GM10266 (cell line): ENCODE data around the gene OR5AP2.
"Not testable (repeated sequence)": the region's sequence is repeated elsewhere in the genome, so short reads cannot be mapped to it uniquely, and the experiment has no call there.

Experiments
- DNase-seq: peaks from one replicate; pipeline ENCODE4 v3.0.0; 2012; ENCODE audit errors: extremely low spot score
- CTCF ChIP-seq: IDR thresholded peaks from 2 replicates; pipeline ENCODE4 v1.5.1; 2012; ENCODE audit warnings: mild to moderate bottlenecking, low read depth; ENCODE audit not compliant: control insufficient read depth, insufficient read depth; ENCODE audit errors: missing control alignments

OR5AP2 gene

GRCh38 chr11:56642339-56642738 lies at the start of gene OR5AP2:
Gene OR5AP2, minus strand, starts transcription at chr11:56642439. Its CDS starts 0 bp downstream, at chr11:56642439.
- no peak for TF ChIP-seq CTCF

GRCh38 chr11:56691179-56691578 lies 48.9 kb upstream of the OR5AP2 start:
- not testable (repeated sequence) for DNase-seq

More at GRCh38 chr11:56642339-56642738, at the start of gene OR5AP2:
- no peak for DNase-seq

GRCh38 chr11:56688554-56689100 lies 46.4 kb upstream of the OR5AP2 start:
- no peak for DNase-seq
- no peak for TF ChIP-seq CTCF

- no peak for TF ChIP-seq CTCF
- no peak for DNase-seq
Observed at GRCh38 chr11:56670984-56671383, 28.7 kb upstream of the OR5AP2 start.

- no peak for TF ChIP-seq CTCF
- DNase-seq, result no peak
Observed at GRCh38 chr11:56663386-56663785, 21.1 kb upstream of the OR5AP2 start, which contains the start of gene OR5AR1. Gene OR5AR1, plus strand, starts transcription at chr11:56663686. Its CDS starts 0 bp downstream, at chr11:56663686.

- TF ChIP-seq CTCF, result no peak
- DNase-seq, result no peak
Observed at GRCh38 chr11:56659755-56660154, 17.5 kb upstream of the OR5AP2 start.

- no peak for DNase-seq
- no peak for TF ChIP-seq CTCF
Observed at GRCh38 chr11:56637500-56637899, 4.7 kb downstream of the OR5AP2 start.

- no peak for TF ChIP-seq CTCF
- no peak for DNase-seq
Observed at GRCh38 chr11:56636861-56637260, 5.4 kb downstream of the OR5AP2 start.
